ENCODE measurements around the gene MR1.

Gene MR1

GRCh38 chr1:181088079-181089016 is 54.6 kb downstream of the MR1 start, which contains the start of gene IER5:
TSS of gene IER5 (plus strand) at chr1:181088700. CDS start at chr1:181088903, 203 bp downstream.
- peak within 1 kb of the TSS; percentile 49 for H3K27ac ChIP-seq
- H4K20me1 ChIP-seq (ENCODE audit: insufficient read depth): peaks cover 20% of the 10 kb centered on the region
- TF ChIP-seq CTCF (conservative IDR thresholded peaks at IDR 0.05; ENCODE audit: low read depth, low read length): 0 out of 2 replicates have a peak, but pooled peaks have one; percentile 10
- peak within 1 kb of the TSS; percentile 61 for H2AFZ ChIP-seq (ENCODE audit: low read depth)
- H3K4me2 ChIP-seq: peak within 1 kb of the TSS; percentile 85
- no peaks in the 10 kb centered on the region for H3K27me3 ChIP-seq (ENCODE audit: insufficient read depth, low read depth)
- peaks cover 34% of the 10 kb centered on the region for H3K79me2 ChIP-seq (ENCODE audit: insufficient read depth, low read depth)
- peak within 1 kb of the TSS; percentile 67 for H3K9ac ChIP-seq
- peaks cover 20% of the 10 kb centered on the region for H3K4me1 ChIP-seq (ENCODE audit: low read depth, poor library complexity, severe bottlenecking)
- peak within 1 kb of the TSS; percentile 84 for H3K4me3 ChIP-seq (IDR thresholded peaks at IDR 0.05; ENCODE audit: insufficient read depth, low read depth, low read length)
- H3K36me3 ChIP-seq (ENCODE audit: insufficient read depth): no peaks in the 10 kb centered on the region

- H3K79me2 ChIP-seq (ENCODE audit: insufficient read depth, low read depth): peaks cover 34% of the 10 kb centered on the region
- no peaks in the 10 kb centered on the region for H3K36me3 ChIP-seq (ENCODE audit: insufficient read depth)
- H2AFZ ChIP-seq (ENCODE audit: low read depth): peak overlapping the region; percentile 61
- H3K4me3 ChIP-seq (IDR thresholded peaks at IDR 0.05; ENCODE audit: insufficient read depth, low read depth, low read length): peak overlapping the region; percentile 84
- no peak for TF ChIP-seq CTCF (conservative IDR thresholded peaks at IDR 0.05; ENCODE audit: low read depth, low read length)
- peaks cover 20% of the 10 kb centered on the region for H3K4me1 ChIP-seq (ENCODE audit: low read depth, poor library complexity, severe bottlenecking)
- no peaks in the 10 kb centered on the region for H3K27me3 ChIP-seq (ENCODE audit: insufficient read depth, low read depth)
- peak overlapping the region; percentile 85 for H3K4me2 ChIP-seq
- H4K20me1 ChIP-seq (ENCODE audit: insufficient read depth): peaks cover 20% of the 10 kb centered on the region
- H3K9ac ChIP-seq: peak overlapping the region; percentile 67
- peak overlapping the region; percentile 49 for H3K27ac ChIP-seq
Observed at GRCh38 chr1:181089017-181089675, 55.4 kb downstream of the MR1 start.

GRCh38 chr1:181089676-181090544 is 56.1 kb downstream of the MR1 start:
- TF ChIP-seq CTCF (conservative IDR thresholded peaks at IDR 0.05; ENCODE audit: low read depth, low read length): no peak
- peaks cover 20% of the 10 kb centered on the region for H4K20me1 ChIP-seq (ENCODE audit: insufficient read depth)
- no peaks in the 10 kb centered on the region for H3K36me3 ChIP-seq (ENCODE audit: insufficient read depth)
- H3K27ac ChIP-seq: peak overlapping the region; percentile 49
- peaks cover 20% of the 10 kb centered on the region for H3K4me1 ChIP-seq (ENCODE audit: low read depth, poor library complexity, severe bottlenecking)
- peak overlapping the region; percentile 85 for H3K4me2 ChIP-seq
- H3K79me2 ChIP-seq (ENCODE audit: insufficient read depth, low read depth): peaks cover 34% of the 10 kb centered on the region
- H3K4me3 ChIP-seq (IDR thresholded peaks at IDR 0.05; ENCODE audit: insufficient read depth, low read depth, low read length): peak overlapping the region; percentile 84
- no peaks in the 10 kb centered on the region for H3K27me3 ChIP-seq (ENCODE audit: insufficient read depth, low read depth)
- peak overlapping the region; percentile 61 for H2AFZ ChIP-seq (ENCODE audit: low read depth)
- peak overlapping the region; percentile 67 for H3K9ac ChIP-seq

- peak overlapping the region; percentile 67; the same call in 1 of the 2 replicates for H3K9ac ChIP-seq
- no peak for TF ChIP-seq CTCF (conservative IDR thresholded peaks at IDR 0.05; ENCODE audit: low read depth, low read length)
Observed at GRCh38 chr1:181090641-181091126, 56.9 kb downstream of the MR1 start.

More at GRCh38 chr1:181090641-181091126, 56.9 kb downstream of the MR1 start:
- H3K27me3 ChIP-seq (ENCODE audit: insufficient read depth, low read depth): no peaks in the 10 kb centered on the region
- peaks cover 20% of the 10 kb centered on the region for H4K20me1 ChIP-seq (ENCODE audit: insufficient read depth)
- peaks cover 20% of the 10 kb centered on the region for H3K4me1 ChIP-seq (ENCODE audit: low read depth, poor library complexity, severe bottlenecking)
- peaks cover 34% of the 10 kb centered on the region for H3K79me2 ChIP-seq (ENCODE audit: insufficient read depth, low read depth)
- H2AFZ ChIP-seq (ENCODE audit: low read depth): peak overlapping the region; percentile 61; the same call in 1 of the 2 replicates
- H3K4me3 ChIP-seq (IDR thresholded peaks at IDR 0.05; ENCODE audit: insufficient read depth, low read depth, low read length): peak overlapping the region; percentile 84
- H3K27ac ChIP-seq: peak overlapping the region; percentile 49; the same call in 1 of the 2 replicates
- H3K4me2 ChIP-seq: peak overlapping the region; percentile 85
- H3K36me3 ChIP-seq (ENCODE audit: insufficient read depth): no peaks in the 10 kb centered on the region
